ENCODE measurements around the gene CALU.

Gene CALU

GRCh38 chr7:128745706-128746105, 6.5 kb downstream of the CALU start:
- no peak for DNase-seq (ENCODE audit: low spot score)
- TF ChIP-seq CTCF (IDR thresholded peaks at IDR 0.05), result no peak
- H3K27ac ChIP-seq, result no peak overlapping the region
- no peak overlapping the region for H3K4me3 ChIP-seq

- no peak overlapping the region for H3K4me3 ChIP-seq
- H3K27ac ChIP-seq, result no peak overlapping the region
- DNase-seq (ENCODE audit: low spot score), result no peak
- TF ChIP-seq CTCF (IDR thresholded peaks at IDR 0.05), result no peak
These were observed 8.3 kb downstream of the CALU start for GRCh38 chr7:128747327-128748079.

- DNase-seq (ENCODE audit: low spot score), result no peak
- H3K4me3 ChIP-seq, result no peak overlapping the region
- no peak for TF ChIP-seq CTCF (IDR thresholded peaks at IDR 0.05)
- no peak overlapping the region for H3K27ac ChIP-seq
These were observed 13.1 kb downstream of the CALU start for GRCh38 chr7:128752251-128752650.

- no peak overlapping the region for H3K4me3 ChIP-seq
- DNase-seq (ENCODE audit: low spot score), result no peak
- peak overlapping the region; percentile 12 to 79 for H3K27ac ChIP-seq
- TF ChIP-seq CTCF (IDR thresholded peaks at IDR 0.05), result no peak
These were observed 16.1 kb downstream of the CALU start for GRCh38 chr7:128755075-128755818.

- Histone ChIP-seq H3K27ac (peak overlapping the region; percentile 12 to 79), H3K4me3 (peak overlapping the region; percentile 8)
- no peak for DNase-seq (ENCODE audit: low spot score)
- TF ChIP-seq CTCF (IDR thresholded peaks at IDR 0.05), result no peak
These were observed 16.8 kb downstream of the CALU start for GRCh38 chr7:128755819-128756476.

GRCh38 chr7:128757203-128757602, 18.0 kb downstream of the CALU start:
- no peak for TF ChIP-seq CTCF (IDR thresholded peaks at IDR 0.05)
- DNase-seq (ENCODE audit: low spot score), result no peak
- Histone ChIP-seq H3K4me3 (no peak overlapping the region), H3K27ac (peak overlapping the region in 1 of 2 donors; percentile 35)

Data from coronary artery (tissue), 2 donors.